Prostate gland (tissue), 2 donors: ENCODE results near the gene SAXO1.
"Not testable (repeated sequence)": the region's sequence is repeated elsewhere in the genome, so short reads cannot be mapped to it uniquely, and the experiment has no call there.

Experiments
- CTCF ChIP-seq, 4 experiments: fragments of 200-600 bp in 2 of 4; fragments of 450-650 bp in 2 of 4; sonication (generic) in 2 of 4; IDR thresholded peaks; 1 replicate in 3 of 4; 2 replicates in 1 of 4; pipeline ENCODE4 v1.5.1; 2016 to 2019; ENCODE audit warnings: antibody characterized with exemption in 4 of 4, mild to moderate bottlenecking in 2 of 4, moderate library complexity in 2 of 4
- POLR2A ChIP-seq: fragments of 450-650 bp; IDR thresholded peaks from one replicate; pipeline ENCODE4 v1.6.1; 2016; ENCODE audit warnings: antibody characterized with exemption, mild to moderate bottlenecking
- POLR2AphosphoS5 ChIP-seq: sonication (generic); formaldehyde crosslinking; IDR thresholded peaks from one replicate; pipeline ENCODE4 v1.6.1; 2017; ENCODE audit warnings: antibody characterized with exemption

- not testable (repeated sequence) for TF ChIP-seq CTCF (IDR thresholded peaks at IDR 0.05); POLR2A; POLR2AphosphoS5
Measured at GRCh38 chr9:19021649-19022048, 11.4 kb downstream of the SAXO1 start.
